HL-60 (cell line): ENCODE measurements around the gene SCN7A.

Experiments
- DNase-seq, 2 experiments: peaks; one replicate each; pipeline ENCODE4 v3.0.0-alpha.2; 2010 to 2020; ENCODE audit warnings: low read depth in 1 of 2, low spot score in 1 of 2
- H3K27ac ChIP-seq: fragments of 250-450 bp; sonication (Bioruptor Pico); replicated peaks from 2 replicates; pipeline ENCODE4 v1.5.1; 2020; ENCODE audit warnings: mild to moderate bottlenecking, moderate library complexity
- H3K27me3 ChIP-seq: fragments of 250-450 bp; sonication (Bioruptor Pico); 2 replicates; pipeline ENCODE4 v1.5.1; 2021; ENCODE audit warnings: mild to moderate bottlenecking, moderate library complexity; ENCODE audit not compliant: insufficient read depth, poor library complexity, severe bottlenecking
- H3K4me3 ChIP-seq: replicated peaks from 2 replicates; pipeline ENCODE4 v1.5.1; 2011; ENCODE audit warnings: mild to moderate bottlenecking, control low read depth, low read length; ENCODE audit not compliant: insufficient read depth
- CTCF ChIP-seq: IDR thresholded peaks from one replicate; pipeline ENCODE4 v1.5.1; 2011; ENCODE audit warnings: low read length, control low read depth, inconsistent platforms; ENCODE audit not compliant: insufficient read depth
- GABPA ChIP-seq: IDR thresholded peaks from 2 replicates; pipeline ENCODE4 v1.6.1; 2012; ENCODE audit warnings: low read depth
- POLR2AphosphoS5 ChIP-seq: IDR thresholded peaks from 2 replicates; pipeline ENCODE4 v1.6.1; 2012; ENCODE audit warnings: low read depth
- REST ChIP-seq: IDR thresholded peaks from 2 replicates; pipeline ENCODE4 v1.6.1; 2012; ENCODE audit warnings: low read depth; ENCODE audit not compliant: insufficient replicate concordance
- SPI1 ChIP-seq: IDR thresholded peaks from 2 replicates; pipeline ENCODE4 v1.6.1; 2012; ENCODE audit warnings: low read depth, mild to moderate bottlenecking, borderline replicate concordance

The SCN7A gene

GRCh38 chr2:166376488-166376828, 117.6 kb downstream of the SCN7A start:
- Histone ChIP-seq H3K4me3 (no peak overlapping the region; the same call in none of the 2 replicates), H3K27ac (no peak overlapping the region), H3K27me3 (peaks cover 30% of the 10 kb centered on the region)
- TF ChIP-seq CTCF, result no peak
- no peak for TF ChIP-seq POLR2AphosphoS5
- no peak for TF ChIP-seq REST
- TF ChIP-seq GABPA, result no peak
- no peak for TF ChIP-seq SPI1
- DNase-seq, result no peak

GRCh38 chr2:166375736-166376487, 118.1 kb downstream of the SCN7A start, which contains the start of gene SCN9A:
TSS of gene SCN9A (minus strand) at chr2:166375944. CDS start at chr2:166311756, 64,188 bp downstream.
- DNase-seq, result peak in 1 of 2 experiments; percentile 29
- no peak for TF ChIP-seq SPI1
- no peak for TF ChIP-seq GABPA
- TF ChIP-seq REST, result no peak
- TF ChIP-seq POLR2AphosphoS5, result no peak
- no peak for TF ChIP-seq CTCF

GRCh38 chr2:166375195-166375735, 118.8 kb downstream of the SCN7A start:
- Histone ChIP-seq H3K4me3 (peak overlapping the region; percentile 46), H3K27ac (no peak overlapping the region), H3K27me3 (peaks cover 27% of the 10 kb centered on the region)
- TF ChIP-seq SPI1, result no peak
- TF ChIP-seq GABPA, result no peak
- no peak for TF ChIP-seq REST
- no peak for TF ChIP-seq CTCF
- no peak for TF ChIP-seq POLR2AphosphoS5
- peak in 1 of 2 experiments; percentile 6 for DNase-seq

More at GRCh38 chr2:166375736-166376487, 118.1 kb downstream of the SCN7A start, which contains the start of gene SCN9A:
- Histone ChIP-seq H3K27me3 (peaks cover 27% of the 10 kb centered on the region), H3K4me3 (peak within 1 kb of the TSS; percentile 46), H3K27ac (no peak within 1 kb of the TSS)
